Measurements from ENCODE around the gene IQCE. TPM values are rescaled to one million over a fixed set of nuclear protein-coding genes. Genes with fewer than 3 reads are reported as not detected.

The IQCE gene
- total RNA-seq, 1 donor from 2014 or later, result 22.2 TPM

- TF ChIP-seq CTCF (IDR thresholded peaks at IDR 0.05), result no peak
- peaks cover 7% of the 10 kb centered on the region for H3K4me1 ChIP-seq
- no peaks in the 10 kb centered on the region for H3K27me3 ChIP-seq
- DNase-seq (no peak), ATAC-seq (no peak)
- H3K36me3 ChIP-seq, result peaks cover 25% of the 10 kb centered on the region
- no peak overlapping the region for H3K4me3 ChIP-seq
- intact Hi-C loops (cut with DNase I), result no loop called here
- no peak overlapping the region for H3K27ac ChIP-seq
- H3K9me3 ChIP-seq, result no peaks in the 10 kb centered on the region
Measured at GRCh38 chr7:2649991-2650390, 91.2 kb downstream of the IQCE start.

- Histone ChIP-seq H3K27ac (no peak overlapping the region), H3K27me3 (no peaks in the 10 kb centered on the region), H3K4me1 (peaks cover 2% of the 10 kb centered on the region), H3K4me3 (no peak overlapping the region), H3K9me3 (no peaks in the 10 kb centered on the region), H3K36me3 (peaks cover 25% of the 10 kb centered on the region)
- ATAC-seq, result no peak
- intact Hi-C loops (cut with DNase I), result no loop called here
- DNase-seq, result no peak
- TF ChIP-seq CTCF (IDR thresholded peaks at IDR 0.05), result no peak
Measured at GRCh38 chr7:2650451-2650850, 91.7 kb downstream of the IQCE start.

- DNase-seq (no peak), ATAC-seq (no peak)
- intact Hi-C loops (cut with DNase I), result no loop called here
- Histone ChIP-seq H3K27me3 (no peaks in the 10 kb centered on the region), H3K36me3 (peaks cover 26% of the 10 kb centered on the region), H3K9me3 (no peaks in the 10 kb centered on the region), H3K4me3 (no peak overlapping the region), H3K27ac (no peak overlapping the region), H3K4me1 (no peaks in the 10 kb centered on the region)
- TF ChIP-seq CTCF (IDR thresholded peaks at IDR 0.05), result no peak
Measured at GRCh38 chr7:2651336-2651735, 92.6 kb downstream of the IQCE start.

- TF ChIP-seq CTCF (IDR thresholded peaks at IDR 0.05), result no peak
- no peak for DNase-seq
Measured at GRCh38 chr7:2651847-2652735, 93.3 kb downstream of the IQCE start.

GRCh38 chr7:2652736-2653060, 93.9 kb downstream of the IQCE start:
- intact Hi-C loops (cut with DNase I), result no loop called here
- Histone ChIP-seq H3K4me1 (no peaks in the 10 kb centered on the region), H3K36me3 (peaks cover 25% of the 10 kb centered on the region), H3K4me3 (no peak overlapping the region), H3K9me3 (no peaks in the 10 kb centered on the region), H3K27me3 (no peaks in the 10 kb centered on the region), H3K27ac (no peak overlapping the region)
- DNase-seq (no peak), ATAC-seq (no peak)
- TF ChIP-seq CTCF (IDR thresholded peaks at IDR 0.05), result no peak

More at GRCh38 chr7:2651847-2652735, 93.3 kb downstream of the IQCE start:
- no peaks in the 10 kb centered on the region for H3K27me3 ChIP-seq
- no peaks in the 10 kb centered on the region for H3K9me3 ChIP-seq
- H3K27ac ChIP-seq, result no peak overlapping the region
- H3K4me1 ChIP-seq, result no peaks in the 10 kb centered on the region
- H3K4me3 ChIP-seq, result no peak overlapping the region
- no peak for ATAC-seq
- peaks cover 31% of the 10 kb centered on the region for H3K36me3 ChIP-seq
- intact Hi-C loops (cut with DNase I), result no loop called here
